Measurements from ENCODE around the gene SH3PXD2A.

Gene SH3PXD2A

DNA sequence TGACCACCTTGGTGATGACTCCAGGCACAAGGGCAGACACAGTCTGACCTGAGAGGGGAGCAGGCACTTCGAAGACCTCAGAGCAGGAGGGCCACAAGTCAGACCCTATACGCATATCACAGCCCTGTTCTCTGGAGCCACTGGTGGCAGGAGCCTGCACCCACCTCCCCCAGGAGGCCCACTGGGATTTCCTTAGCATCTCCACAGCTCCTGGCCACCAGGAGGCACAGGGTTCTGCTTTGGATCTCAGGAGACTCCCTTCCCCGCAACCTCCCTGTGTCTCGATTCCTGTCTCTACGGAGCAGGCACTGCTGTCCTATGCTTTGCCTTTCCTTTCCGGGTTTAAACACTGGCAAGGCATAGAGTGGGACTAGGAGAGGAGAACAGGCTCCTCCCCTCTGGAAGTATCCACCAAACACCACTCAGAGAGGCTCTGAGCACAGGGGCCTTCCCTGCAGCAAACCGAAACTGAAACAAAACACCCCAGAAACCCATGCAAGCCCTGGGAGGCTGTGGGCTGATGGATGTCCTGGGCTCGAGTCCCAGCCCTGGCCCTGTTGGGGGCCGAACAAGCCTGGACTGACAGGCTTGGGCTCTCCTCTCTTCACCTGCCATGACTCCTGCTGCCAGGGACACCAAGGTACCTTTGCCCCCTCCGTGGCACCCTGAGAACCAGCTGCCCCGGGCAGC is 195.6 kb downstream of the SH3PXD2A start:
- DNase-seq = peak in 1 of 2 experiments; percentile 34

DNA sequence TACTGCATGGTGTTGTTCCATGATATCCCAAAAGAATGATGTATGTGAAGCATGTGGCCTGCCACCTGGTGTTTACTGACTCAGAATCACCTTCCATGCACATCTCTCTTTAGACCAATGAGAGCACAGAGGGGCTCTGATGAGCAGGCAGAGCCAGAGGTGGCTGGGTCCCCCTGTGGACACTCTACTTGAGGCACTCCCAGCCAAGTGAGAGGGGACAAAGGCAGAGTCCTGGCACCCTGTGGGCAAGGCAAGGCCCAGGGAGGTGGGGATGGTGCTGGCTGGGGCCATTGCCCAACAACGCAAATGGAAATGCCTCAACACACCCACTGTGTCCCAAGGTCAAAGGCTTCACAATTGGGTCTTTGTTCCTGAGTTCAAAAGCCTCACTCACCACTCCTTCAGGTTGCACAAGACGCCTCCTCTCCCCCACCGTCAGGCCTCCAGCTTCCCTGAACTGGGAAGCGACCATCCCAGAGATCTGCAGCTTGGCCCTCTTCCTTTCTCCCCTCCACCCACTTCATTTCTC is 197.3 kb downstream of the SH3PXD2A start:
- DNase-seq = no peak

DNA sequence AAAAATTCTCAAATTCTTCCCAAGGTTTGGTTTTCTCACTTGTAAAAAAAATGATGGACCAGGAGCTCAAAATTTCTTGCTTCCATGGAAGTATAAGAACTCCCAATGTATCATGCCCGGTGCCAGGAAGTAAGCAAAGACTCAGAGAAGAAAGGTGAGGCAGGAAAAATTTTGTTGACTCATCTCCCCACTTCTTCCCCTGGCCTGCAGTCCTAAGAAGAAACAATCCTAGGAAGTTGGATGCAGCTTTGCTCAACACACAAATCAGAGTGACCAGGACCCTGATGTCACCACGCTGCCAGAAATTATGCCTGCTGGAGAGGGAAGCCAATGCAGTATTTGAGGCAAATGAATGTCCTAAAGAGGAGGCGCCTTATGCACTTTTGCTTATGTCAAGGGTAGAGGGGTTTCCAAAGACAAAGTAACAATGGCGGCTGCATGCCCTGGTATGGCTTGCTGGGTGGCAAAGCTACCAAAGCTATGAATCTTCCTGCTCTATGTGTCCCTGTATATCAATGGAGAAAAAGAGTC is 198.2 kb downstream of the SH3PXD2A start:
- DNase-seq = no peak

DNA sequence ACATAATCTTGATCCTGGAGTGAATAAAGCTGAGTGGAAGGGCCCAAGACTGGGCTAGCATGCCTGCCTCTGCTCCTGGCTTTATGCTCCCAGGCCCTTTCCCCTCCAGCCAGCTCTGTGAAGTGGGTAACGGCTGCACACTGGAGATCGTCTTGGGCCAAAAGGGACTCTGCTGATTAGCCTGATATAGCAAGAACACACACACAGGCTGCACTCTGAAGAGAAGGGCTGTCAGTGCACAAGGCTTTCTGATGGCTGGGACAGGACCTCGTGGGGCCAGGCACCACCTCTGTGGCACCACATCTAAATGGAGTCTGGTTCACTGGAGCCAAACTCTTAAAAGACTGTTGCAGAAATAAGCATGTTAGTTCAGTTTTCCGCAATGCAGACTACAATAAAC is 200.5 kb downstream of the SH3PXD2A start:
- DNase-seq = no peak

DNA sequence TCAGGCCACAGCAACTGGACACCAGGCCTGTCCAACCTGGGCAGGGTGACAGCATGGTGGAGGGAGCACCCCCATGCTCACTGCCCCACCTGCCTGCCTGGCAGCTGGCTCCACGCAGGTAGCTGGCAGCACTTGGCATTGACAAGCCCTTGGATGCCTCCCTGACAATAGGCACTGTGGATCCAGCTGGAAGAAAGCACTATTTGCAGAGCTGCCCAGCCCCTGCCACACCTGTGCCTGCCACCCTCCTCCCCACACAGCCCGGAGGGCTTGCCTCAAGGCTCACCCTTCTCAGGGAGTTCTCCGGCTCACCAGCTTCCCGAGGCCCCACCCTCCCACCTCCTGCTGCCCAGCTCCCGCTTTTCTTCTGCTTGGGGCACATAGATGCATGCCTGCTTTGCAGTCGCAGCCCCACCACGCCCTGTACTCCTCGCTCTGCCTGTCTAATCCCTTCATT is 201.8 kb downstream of the SH3PXD2A start:
- no peak for DNase-seq

DNA sequence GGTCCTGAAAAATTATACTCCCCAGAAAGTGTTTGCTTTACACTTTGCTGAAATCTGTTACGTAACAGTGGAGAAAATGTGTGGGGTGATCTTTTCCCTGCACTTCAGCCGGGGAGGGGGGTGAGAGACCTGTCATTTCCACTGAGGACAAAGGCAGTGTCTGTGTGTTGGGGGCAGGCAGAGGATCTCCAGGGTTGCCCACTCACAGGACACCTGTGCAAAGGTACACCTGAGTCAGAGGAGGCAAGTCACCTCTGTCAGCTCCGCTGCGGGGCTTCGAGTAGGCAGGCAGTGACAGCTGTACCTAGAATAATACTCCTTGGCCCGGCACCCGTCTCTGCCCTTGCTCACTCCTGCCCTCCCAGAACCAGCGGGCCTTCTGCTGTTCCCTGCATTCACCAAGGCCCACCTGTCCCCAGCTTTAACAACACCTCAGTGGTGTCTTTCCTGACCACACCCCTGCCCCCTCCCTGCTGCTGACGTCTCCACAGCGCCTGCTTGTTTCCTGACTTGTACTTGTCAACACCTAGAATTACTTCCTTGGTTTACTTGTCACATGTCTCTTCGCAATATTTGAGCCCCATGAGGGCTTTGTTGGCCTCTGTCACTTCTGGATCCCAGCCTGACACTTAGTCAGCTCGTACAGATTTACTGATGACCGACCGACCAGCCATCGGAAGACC is 202.6 kb downstream of the SH3PXD2A start:
- no peak for DNase-seq

DNA sequence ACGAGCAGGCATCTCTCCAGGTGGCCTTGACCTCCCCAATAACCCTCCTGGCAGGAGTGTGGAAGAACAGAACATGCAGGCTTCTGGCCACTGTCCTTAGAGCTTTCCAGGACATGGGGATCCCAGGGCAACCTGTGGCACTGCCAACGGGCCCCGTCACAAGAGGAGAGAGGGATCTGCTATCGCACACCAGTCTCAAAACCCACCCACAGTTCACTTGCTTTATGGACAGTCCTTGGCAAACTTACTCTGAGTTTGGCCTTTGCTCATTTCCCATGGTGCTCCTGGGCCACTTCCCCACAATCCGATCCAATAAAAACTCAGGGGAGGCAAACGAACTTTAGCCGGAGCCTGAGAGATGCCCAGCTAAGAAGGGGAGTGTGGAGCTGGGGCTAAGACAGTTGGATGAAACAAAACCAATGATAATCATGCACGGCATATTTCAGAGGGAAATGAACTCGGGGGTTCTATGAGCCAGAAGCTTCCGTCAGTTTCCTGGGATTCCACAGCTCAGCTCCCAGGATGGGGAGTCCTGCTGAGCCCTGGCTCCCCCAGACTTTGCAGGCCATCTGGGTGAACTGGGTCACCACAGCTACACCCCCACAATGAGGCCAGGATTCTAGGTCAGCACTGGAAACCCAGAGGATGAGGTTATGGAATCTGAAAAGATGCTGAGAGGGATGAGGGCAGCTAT is 203.4 kb downstream of the SH3PXD2A start:
- DNase-seq = no peak

DNA sequence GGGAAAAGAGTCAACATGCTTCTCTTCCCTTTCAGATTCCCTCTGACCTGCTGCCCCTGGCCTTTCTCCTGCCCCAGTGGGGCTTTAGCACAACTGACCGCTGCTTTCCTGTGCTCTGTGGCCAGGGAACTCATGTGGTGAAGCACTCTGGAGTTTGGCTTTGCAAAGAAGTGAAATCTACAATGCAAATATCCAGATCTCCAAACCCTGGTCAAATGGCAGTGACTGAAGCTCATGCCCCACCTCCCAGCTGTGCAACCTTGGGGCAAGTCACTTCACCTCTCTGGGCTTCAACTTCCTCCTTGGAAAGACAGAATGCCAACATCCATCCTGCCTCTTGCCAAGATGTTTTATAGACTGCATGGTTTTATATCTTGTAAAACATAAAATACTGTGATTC is 204.0 kb downstream of the SH3PXD2A start:
- DNase-seq = no peak

DNA sequence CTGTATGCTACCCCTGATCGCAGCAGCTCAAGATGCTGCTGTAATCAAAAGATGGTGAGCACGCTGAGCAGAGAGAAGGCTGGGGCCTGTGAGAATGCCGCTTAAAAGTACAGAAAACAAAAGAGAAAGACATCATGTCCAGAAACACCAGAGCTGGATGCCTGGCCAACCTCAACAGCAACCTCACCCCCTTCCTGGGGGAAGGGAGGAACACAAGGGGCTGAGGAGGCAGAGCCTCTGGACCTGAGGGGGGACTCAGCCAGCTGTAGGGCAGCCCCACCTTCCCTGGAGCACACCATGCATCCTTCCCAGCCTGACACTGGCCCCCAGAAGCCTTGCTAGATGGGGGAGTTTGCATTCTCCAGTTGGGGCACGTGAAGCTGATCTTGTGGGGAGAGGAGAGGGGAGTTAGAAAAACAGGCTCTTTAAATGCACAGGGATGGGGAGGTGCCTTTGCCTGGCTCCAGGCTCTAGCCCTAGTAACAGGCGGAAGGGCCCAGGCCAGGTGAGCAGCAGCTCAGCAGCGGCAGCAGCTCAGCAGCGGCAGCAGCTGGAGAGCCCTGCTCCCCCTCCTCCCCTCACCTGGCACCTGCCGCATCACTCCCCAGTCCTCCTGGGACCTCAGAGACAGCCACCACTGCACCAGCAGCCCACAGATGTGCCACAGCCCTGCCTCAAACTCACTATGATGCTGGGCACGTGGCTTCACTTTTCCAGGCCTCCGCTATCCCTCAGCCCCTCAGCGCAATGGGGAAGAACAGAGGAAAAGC is 205.5 kb downstream of the SH3PXD2A start:
- DNase-seq = no peak

DNA sequence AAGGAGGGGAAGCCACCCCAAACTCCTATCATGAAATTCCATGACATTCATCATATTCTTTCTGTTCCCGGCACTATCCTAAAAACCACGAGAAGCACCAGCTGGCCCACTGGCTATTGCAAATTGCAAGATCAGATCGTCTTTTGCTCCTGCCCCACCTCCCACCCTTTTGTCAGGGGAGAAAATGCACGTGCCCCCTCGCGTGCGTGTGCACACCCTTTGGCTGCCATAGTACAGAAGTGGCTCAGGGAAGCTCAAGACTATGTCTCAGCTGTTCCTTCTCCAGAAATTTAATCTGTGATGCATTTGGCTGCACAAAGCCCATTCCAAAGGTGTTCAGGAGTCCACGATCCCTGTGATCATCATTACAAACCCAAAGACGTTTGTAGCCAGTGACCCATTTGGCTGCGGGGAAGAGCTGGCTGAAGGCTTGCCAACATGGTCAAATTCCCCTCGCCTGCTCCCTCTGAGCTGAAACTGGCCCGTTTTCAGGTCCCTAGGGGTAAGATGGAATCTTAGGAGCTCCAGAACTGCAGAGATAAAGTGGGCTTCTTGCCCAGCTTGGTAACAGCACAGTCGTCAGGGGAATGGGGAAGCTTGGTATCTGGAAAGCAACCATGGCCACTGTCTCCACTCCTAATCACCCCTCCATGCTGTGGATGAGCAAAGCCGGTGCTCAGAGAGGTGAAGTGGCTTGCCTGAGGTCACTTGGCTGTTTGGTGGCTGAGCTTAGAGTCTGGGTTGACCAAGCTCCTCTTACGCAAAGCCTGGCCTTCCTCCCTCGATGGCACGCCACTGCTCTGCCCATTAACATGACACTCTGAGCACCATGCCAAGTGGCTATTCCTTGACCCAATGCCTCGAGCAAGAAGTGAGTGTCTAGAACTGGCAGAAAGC is 206.5 kb downstream of the SH3PXD2A start:
- DNase-seq = peak in 1 of 2 experiments; percentile 72

DNA sequence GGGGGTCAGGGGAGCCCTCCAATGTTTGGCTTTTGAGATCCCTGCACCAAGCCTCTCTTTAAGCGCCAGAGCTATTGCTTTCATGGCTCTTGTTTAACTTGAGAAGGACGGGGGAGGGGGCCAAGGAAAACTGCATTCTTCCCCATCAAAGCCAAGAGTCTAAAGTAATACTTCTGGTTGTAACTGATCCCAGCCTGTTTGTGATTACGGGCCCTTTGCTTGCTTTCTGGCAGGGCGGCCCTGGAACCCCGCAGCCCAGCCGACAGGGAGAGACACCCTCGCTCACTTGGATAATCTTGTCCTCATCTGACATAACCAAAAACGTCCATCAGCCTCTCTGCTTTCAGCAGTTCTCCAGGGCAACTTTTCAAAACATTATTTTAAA is 207.1 kb downstream of the SH3PXD2A start:
- DNase-seq = no peak

DNA sequence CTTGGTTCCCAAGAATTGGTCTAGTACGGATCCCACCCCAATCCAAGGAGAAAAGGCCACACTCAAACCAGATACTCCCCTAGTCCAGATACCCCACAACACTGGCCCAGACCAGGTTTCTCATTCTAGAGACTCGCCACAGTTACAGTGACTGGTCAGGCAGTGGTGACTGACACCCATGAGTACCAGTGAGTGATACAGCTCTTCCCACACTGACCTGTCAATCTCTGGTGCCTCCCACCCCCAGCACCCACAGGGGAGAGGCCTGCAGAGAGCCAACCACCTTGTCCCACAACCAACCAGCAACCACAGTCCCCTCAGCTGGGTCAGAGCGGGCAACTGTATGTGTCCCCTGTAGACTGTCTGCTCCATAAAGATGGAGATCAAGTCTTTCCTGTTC is 209.1 kb downstream of the SH3PXD2A start:
- DNase-seq = no peak

DNA sequence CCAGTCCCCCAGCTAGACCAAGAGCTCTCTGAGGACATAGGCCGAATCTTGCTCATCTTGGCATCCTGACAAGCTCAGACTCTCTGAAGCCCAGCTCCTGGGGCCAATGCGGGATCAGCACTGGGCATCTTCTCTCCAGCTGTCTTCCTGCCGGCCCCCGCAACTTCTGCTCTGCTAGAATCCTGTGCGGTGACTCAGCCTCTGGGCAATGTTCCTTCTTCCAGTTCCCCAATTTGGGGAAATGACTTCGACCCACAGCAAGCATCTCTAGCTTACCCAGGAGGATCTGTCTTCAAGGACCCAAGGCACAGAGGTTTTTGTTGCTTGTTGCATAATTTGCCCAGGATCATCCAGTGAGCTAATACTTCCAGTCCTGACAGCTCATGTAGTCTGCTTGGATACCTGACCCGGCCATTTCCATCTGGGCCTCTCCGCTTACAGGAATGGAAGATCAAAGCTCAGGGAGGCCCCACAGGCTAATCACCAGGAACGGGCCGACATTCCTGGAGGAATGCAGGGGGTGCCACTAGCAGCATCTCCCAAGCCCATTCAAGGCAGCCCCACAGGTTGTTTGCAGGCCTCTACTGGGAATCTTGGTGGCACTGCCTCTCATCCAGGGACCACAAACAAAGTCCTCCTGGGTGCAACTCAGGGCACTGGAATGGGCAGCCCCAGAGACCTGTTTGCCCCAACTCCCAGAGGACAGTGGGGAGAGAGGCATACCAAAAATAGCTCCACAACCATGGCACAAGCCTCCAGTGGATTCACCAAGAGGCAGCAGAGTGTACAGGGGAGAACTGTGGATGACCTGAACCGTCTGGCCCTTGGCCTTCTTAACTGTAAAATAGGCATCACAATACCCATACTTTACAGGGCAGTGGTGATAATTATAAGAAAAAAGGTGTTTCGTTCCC is 210.0 kb downstream of the SH3PXD2A start:
- DNase-seq = peak in 1 of 2 experiments; percentile 47

DNA sequence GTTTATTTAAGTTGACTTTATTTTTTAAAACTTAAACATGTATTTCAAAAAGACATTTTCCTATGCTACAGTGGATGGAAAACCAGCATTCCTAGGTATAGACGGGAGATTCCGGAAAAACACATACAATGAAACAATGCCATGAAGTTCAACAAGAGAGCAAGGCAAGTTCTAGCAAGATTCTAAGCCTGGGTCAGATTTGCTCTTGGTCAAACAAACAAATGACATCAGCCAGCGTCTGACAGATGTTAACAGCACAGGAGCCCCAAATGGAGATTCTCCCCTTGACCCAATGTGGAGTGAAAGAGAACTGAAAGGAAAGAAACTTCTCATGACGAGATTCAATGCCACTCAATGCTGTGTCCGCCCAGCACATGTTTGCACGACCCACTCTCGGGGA is 212.0 kb downstream of the SH3PXD2A start:
- no peak for DNase-seq

DNA sequence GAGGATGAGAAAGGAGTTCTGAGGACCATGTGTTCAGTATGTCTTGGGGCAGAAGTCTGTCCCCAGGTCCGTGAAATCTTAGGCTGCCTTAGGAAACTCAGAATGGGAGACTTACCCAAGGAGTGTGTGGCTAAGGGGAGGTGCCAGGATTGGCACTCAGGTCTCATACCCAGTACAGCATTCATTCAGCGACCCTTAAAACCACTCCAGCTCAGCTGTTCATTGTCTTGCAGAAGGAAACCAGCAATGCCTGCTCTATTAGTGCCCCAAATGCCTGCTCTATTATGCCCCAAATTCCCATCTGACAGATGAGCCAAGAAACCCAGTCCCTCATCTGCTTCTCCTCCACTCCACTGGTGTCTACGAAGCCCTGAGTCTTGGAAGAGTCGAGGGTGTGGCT is 214.1 kb downstream of the SH3PXD2A start:
- DNase-seq = peak; percentile 26 to 47

DNA sequence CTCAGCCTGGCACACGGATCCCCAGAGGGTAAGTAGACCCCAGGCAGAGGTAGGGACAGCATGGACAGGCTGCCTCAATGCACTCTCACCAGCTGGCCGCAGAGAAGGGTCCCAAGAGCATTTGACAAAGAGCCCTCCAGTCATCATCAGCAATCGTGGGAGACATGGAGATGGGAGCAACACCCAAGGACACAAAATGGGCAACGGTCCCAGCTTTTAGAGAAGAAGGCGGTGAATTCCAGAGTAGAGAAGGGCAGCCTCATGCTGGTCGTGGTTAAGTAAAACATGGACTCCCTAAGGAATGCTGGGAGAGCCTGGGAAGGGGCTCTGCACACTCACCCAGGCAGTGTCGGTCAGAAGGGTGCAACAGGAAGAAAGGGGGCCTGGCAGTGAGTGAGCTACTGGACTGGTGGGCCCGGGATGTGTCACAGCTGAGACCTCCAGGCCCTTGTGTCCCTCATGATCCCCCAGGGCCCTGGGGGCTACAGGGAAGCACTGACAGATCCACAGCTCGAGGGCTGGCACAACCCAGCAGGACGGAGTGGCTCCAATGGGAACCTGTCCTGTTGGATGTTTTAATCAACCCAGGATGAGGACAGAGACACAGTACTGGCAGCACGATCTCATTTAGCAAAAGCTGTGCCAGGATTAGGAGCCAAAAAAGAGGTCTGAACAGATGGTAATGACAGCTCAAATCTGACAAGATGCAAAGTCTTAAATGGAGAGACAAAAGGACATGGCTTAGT is 214.8 kb downstream of the SH3PXD2A start:
- peak; percentile 58 to 86 for DNase-seq

DNA sequence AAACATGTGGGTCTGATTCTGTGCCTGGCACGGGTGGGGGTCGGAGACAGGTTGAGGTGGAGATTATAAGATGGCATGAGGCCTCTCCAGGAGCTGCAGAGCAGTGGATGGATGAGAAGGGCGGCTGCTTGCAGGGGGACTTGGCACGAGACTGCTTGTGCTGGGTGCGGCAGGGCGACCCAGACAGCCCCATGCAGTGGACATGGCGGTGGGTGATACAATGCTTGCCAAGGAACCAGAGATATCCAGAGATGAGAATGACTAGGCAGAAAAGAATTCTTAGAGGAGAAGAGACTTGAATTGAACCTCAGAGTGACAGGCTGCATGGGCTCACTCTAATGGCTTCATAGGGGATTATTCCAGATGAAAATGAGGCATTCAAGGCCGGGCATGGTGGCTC is 216.4 kb downstream of the SH3PXD2A start:
- DNase-seq = no peak

DNA sequence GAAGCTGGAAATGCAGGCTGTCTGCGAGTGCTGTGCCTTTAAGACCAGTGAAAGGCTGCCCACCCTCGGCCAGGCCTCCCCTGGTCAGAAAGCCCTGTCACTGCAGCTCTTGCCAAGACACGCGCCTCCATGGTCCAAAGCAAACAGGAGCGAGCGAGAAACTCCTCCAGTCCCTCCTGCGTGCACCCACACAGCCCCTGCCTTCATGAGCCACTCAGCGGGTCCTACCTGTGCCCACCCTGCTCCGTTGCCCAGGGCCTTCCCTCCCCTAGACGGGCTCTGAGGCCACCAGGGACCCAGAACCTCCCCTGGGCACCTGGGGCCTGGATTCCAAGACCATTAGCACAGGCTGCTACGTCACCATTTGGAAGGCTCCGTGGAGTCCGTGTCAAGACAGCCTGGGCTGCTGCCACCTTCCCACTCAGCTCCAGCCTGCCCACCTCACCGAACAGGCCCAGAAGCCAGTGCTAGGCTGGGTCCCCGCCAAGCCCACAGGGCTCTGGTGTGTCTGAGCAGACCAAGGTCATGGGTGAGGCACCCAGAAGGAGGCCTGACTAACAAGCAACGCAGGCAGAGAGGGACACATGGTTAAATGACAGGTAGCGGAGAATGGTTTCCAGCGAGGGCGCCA is 217.3 kb downstream of the SH3PXD2A start:
- DNase-seq = peak in 1 of 2 experiments; percentile 61

DNA sequence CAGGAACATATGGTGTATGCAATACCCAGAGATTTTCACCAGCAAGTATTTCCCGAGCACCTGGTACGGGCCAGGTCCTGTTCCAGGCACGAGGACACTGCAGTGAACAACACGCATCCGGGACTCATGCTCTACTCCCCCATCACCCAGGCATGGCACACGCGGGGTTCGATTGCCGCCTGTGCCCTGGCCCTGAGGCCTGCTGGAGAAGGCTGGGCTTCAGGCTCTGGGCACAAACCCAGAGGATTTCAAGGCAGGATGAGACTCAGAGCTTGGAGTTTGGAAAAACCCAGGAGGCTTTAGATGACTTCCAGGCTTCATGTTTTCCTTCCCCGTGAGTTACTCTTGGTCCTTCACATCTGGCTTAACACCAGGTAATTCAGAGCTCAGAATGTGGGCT is 218.4 kb downstream of the SH3PXD2A start:
- DNase-seq = no peak
